Breast epithelium (tissue), 3 donors: ENCODE data around the gene ZNF223.
A peak's percentile ranks its signal among the peaks of the same experiment; 100 is the strongest.

Source experiments
- CTCF ChIP-seq, 3 donors: fragments of 450-650 bp; IDR thresholded peaks; one replicate each; pipeline ENCODE4 v1.5.1; 2016 to 2017; ENCODE audit warnings: antibody characterized with exemption in 3 of 3, mild to moderate bottlenecking in 3 of 3, moderate library complexity in 3 of 3
- POLR2AphosphoS5 ChIP-seq, 3 donors: sonication (generic); formaldehyde crosslinking; IDR thresholded peaks; one replicate each; pipeline ENCODE4 v1.6.1; 2017; ENCODE audit warnings: antibody characterized with exemption in 3 of 3

- peak; percentile 74 to 81 (median 78) for TF ChIP-seq POLR2AphosphoS5 (IDR thresholded peaks at IDR 0.05)
- TF ChIP-seq CTCF (IDR thresholded peaks at IDR 0.05) = no peak
Observed at GRCh38 chr19:44002566-44003460, 49.0 kb upstream of the ZNF223 start, which contains the start of gene ZNF230.
